K562 (cell line): ENCODE measurements around the gene C7orf57. TPM values are rescaled to one million over a fixed set of nuclear protein-coding genes. Genes with fewer than 3 reads are reported as not detected.

Experiments
- ATF3 ChIP-seq, 2 experiments: fragments of 450-650 bp in 1 of 2; sonication (generic) in 1 of 2; formaldehyde crosslinking in 1 of 2; IDR thresholded peaks in 1 of 2; conservative IDR thresholded peaks in 1 of 2; 2 replicates each; pipeline versions ENCODE4 v1.6.1 to v1.8.1; 2016 to 2023; ENCODE audit warnings: mild to moderate bottlenecking in 2 of 2, moderate library complexity in 2 of 2, inconsistent platforms in 1 of 2, missing genetic modification reagents in 1 of 2
- KDM2B ChIP-seq: fragments of 250-450 bp; sonication (Bioruptor Pico); IDR thresholded peaks from 2 replicates; pipeline ENCODE4 v1.8.0; 2021; ENCODE audit warnings: mild to moderate bottlenecking, moderate library complexity
- MGA ChIP-seq: fragments of 450-650 bp; IDR thresholded peaks from 2 replicates; pipeline ENCODE4 v1.6.1; 2016; ENCODE audit warnings: mild to moderate bottlenecking, moderate library complexity
- MLLT1 ChIP-seq, 2 experiments: fragments of 450-650 bp; IDR thresholded peaks; 2 replicates each; pipeline ENCODE4 v1.6.1; 2016
- MYC ChIP-seq, 2 experiments: fragments of 250-450 bp in 1 of 2; sonication (Bioruptor Pico) in 1 of 2; IDR thresholded peaks; 2 replicates each; pipeline versions ENCODE4 v1.5.1 to v1.6.1; 2012 to 2021; ENCODE audit warnings: low read depth in 2 of 2, borderline replicate concordance in 1 of 2, improper control_type of control experiment in 1 of 2, low read length in 1 of 2, mild to moderate bottlenecking in 1 of 2, moderate library complexity in 1 of 2
- PML ChIP-seq: IDR thresholded peaks from 2 replicates; pipeline ENCODE4 v1.6.1; 2012; ENCODE audit warnings: low read length, inconsistent platforms
- RNF2 ChIP-seq: sonication (generic); IDR thresholded peaks from 2 replicates; pipeline ENCODE4 v1.6.1; 2016
- ZFP1 ChIP-seq: fragments of 450-650 bp; formaldehyde crosslinking; IDR thresholded peaks from 2 replicates; pipeline ENCODE4 v1.4.0; 2020; ENCODE audit warnings: mild to moderate bottlenecking, mixed read lengths
- ZNF398 ChIP-seq: fragments of 250-450 bp; sonication (Bioruptor Pico); IDR thresholded peaks from 2 replicates; pipeline ENCODE4 v1.8.0; 2021; ENCODE audit warnings: moderate library complexity, mild to moderate bottlenecking, inconsistent platforms
- polyA plus RNA-seq, 8 experiments: library from polyadenylated mRNA; depleted of rRNA in 4 of 8; stranded (reverse) in 5 of 8; unstranded in 3 of 8; fragments of >200 nt; fragmentation: Nextera tagmentation in 2 of 8; fragmentation: Illumina TruSeq in 1 of 8; extraction: Ambion mirVana in 2 of 8; extraction: Trizol in 1 of 8; gene quantifications; 2 replicates each; pipeline versions ENCODE4 v1.2.1 to v1.2.3, GENCODE V29; 2011 to 2014; ENCODE audit warnings: inconsistent platforms in 1 of 8, missing spikeins in 1 of 8
- total RNA-seq, 7 experiments: library from RNA; depleted of rRNA in 6 of 7; stranded (reverse); fragments of >200 nt in 6 of 7; fragmentation: Illumina TruSeq in 2 of 7; extraction: Trizol in 2 of 7; gene quantifications; 2 replicates each; pipeline versions ENCODE4 v1.2.1 to v1.2.3, GENCODE V29; 2011 to 2021; ENCODE audit warnings: low replicate concordance in 1 of 7
- TF ChIP-seq, protein P1 (sequence below): fragments of 450-650 bp; formaldehyde crosslinking; IDR thresholded peaks from 2 replicates; pipeline ENCODE4 v1.4.0; 2020; ENCODE audit warnings: mild to moderate bottlenecking

C7orf57 gene
- total and polyA plus RNA-seq, 9 of the 15 experiments (the other 6 are each of a cell fraction or from before 2014, with no cell fraction given), result not detected

GRCh38 chr7:48028938-48029337 lies 6.4 kb upstream of the C7orf57 start, which contains the start of gene SUN3 (continued):
- no peak for TF ChIP-seq ZNF398 (CRISPR knock-in tag)
- 0 out of 2 replicates have a peak, but pooled peaks have one; percentile 23 for TF ChIP-seq MGA
- TF ChIP-seq MLLT1 (IDR thresholded peaks at IDR 0.05), result no peak
- TF ChIP-seq ATF3 (IDR thresholded peaks at IDR 0.05), result peak; percentile 91
- TF ChIP-seq ATF3 (CRISPR knock-in tag; conservative IDR thresholded peaks at IDR 0.05), result no peak; the same call in 1 of the 2 replicates
- TF ChIP-seq, protein P1, sequence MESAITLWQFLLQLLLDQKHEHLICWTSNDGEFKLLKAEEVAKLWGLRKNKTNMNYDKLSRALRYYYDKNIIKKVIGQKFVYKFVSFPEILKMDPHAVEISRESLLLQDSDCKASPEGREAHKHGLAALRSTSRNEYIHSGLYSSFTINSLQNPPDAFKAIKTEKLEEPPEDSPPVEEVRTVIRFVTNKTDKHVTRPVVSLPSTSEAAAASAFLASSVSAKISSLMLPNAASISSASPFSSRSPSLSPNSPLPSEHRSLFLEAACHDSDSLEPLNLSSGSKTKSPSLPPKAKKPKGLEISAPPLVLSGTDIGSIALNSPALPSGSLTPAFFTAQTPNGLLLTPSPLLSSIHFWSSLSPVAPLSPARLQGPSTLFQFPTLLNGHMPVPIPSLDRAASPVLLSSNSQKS, result no peak
- no peak for TF ChIP-seq ZFP1
- TF ChIP-seq MYC (IDR thresholded peaks at IDR 0.05; ENCODE audit: low read depth, low read length), result peak; percentile 51; the same call in 1 of the 2 replicates
- no peak for TF ChIP-seq MYC (CRISPR knock-in tag; IDR thresholded peaks at IDR 0.05; ENCODE audit: borderline replicate concordance, low read depth)
- TF ChIP-seq PML, result no peak
- no peak for TF ChIP-seq RNF2
- no peak for TF ChIP-seq KDM2B (CRISPR knock-in tag)
